DOHH2 (cell line): ENCODE results near the gene GSTM5.
"Not testable (repeated sequence)": the region's sequence is repeated elsewhere in the genome, so short reads cannot be mapped to it uniquely, and the experiment has no call there.

Experiments
- CTCF ChIP-seq: fragments of 200-600 bp; sonication (generic); IDR thresholded peaks from one replicate; pipeline ENCODE4 v1.5.1; 2014; ENCODE audit warnings: antibody characterized with exemption, mild to moderate bottlenecking, low read depth, low read length; ENCODE audit not compliant: poor library complexity, severe bottlenecking
- EZH2phosphoT487 ChIP-seq: fragments of 200-600 bp; sonication (generic); IDR thresholded peaks from 2 replicates; pipeline ENCODE4 v1.6.1; 2017; ENCODE audit warnings: borderline replicate concordance, mild to moderate bottlenecking, antibody characterized with exemption, low read length, moderate library complexity, mixed read lengths

GRCh38 chr1:109678637-109679036 is 33.4 kb upstream of the GSTM5 start:
- not testable (repeated sequence) for TF ChIP-seq CTCF, EZH2phosphoT487
